Measurements from ENCODE around the gene VMP1.

DNA sequence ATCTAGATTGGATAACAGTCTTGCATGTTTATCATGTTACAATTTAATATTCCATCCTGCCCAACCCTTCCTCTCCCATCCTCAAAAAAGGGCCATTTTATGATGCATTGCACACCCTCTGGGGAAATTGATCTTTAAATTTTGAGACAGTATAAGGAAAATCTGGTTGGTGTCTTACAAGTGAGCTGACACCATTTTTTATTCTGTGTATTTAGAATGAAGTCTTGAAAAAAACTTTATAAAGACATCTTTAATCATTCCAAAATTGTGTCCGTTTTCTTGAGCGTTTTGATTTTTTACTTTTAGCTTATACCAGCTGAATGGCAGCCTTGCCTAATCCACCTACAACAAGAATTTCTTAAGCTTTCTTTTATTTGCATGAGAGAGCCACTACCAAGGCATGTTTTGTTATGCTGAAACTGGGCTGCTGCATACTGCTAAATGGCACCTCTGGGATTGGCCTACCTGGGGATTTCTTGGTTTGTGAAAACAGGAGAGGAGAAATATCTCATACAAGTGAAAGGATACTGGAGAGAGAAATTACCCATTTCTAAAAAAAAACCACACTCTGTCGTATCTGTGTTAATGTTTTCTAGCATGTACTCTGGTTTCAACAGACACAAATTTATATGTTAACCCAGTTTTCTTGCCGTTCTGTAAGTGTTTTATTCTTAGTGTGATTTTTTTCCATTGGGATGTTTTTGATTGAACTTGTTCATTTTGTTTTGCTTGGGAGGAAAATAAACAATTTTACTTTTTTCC lies 133.1 kb downstream of the VMP1 start:
- TF ChIP-seq CTCF (IDR thresholded peaks at IDR 0.05; ENCODE audit: insufficient read depth, low read depth, low read length) = no peak
- TF ChIP-seq EZH2 (IDR thresholded peaks at IDR 0.05; ENCODE audit: insufficient read depth, low read length) = no peak
